HG03039 (cell line): Measurements from ENCODE around the gene NPDC1.
"Not testable (repeated sequence)": the region's sequence is repeated elsewhere in the genome, so short reads cannot be mapped to it uniquely, and the experiment has no call there.

Experiments used
- ATAC-seq: cut with Tn5 transposase; IDR thresholded peaks from one replicate; pipeline ENCODE4 v1.9.1; 2021; ENCODE audit warnings: mild to moderate bottlenecking, moderate library complexity; ENCODE audit not compliant: unreplicated experiment

The NPDC1 gene

GRCh38 chr9:137042751-137043727, 2.9 kb downstream of the NPDC1 start:
- ATAC-seq: no peak

GRCh38 chr9:137041124-137041523, 4.9 kb downstream of the NPDC1 start:
- no peak for ATAC-seq

- ATAC-seq: no peak
These were observed 5.4 kb downstream of the NPDC1 start for GRCh38 chr9:137040568-137040967.

- no peak for ATAC-seq
These were observed 6.2 kb downstream of the NPDC1 start for GRCh38 chr9:137039611-137040366.

- no peak for ATAC-seq
These were observed 7.1 kb downstream of the NPDC1 start for GRCh38 chr9:137038916-137039315.

- no peak for ATAC-seq
These were observed 8.5 kb downstream of the NPDC1 start for GRCh38 chr9:137037483-137037882.

- no peak for ATAC-seq
These were observed 8.9 kb downstream of the NPDC1 start for GRCh38 chr9:137037035-137037434.

GRCh38 chr9:137035937-137036336, 10.0 kb downstream of the NPDC1 start:
- no peak for ATAC-seq

- no peak for ATAC-seq
These were observed 10.5 kb downstream of the NPDC1 start for GRCh38 chr9:137035507-137035834.

- ATAC-seq: peak; percentile 50
These were observed 11.1 kb downstream of the NPDC1 start for GRCh38 chr9:137034709-137035506.

GRCh38 chr9:137034039-137034708, 11.8 kb downstream of the NPDC1 start:
- no peak for ATAC-seq

GRCh38 chr9:137033481-137033880, 12.5 kb downstream of the NPDC1 start:
- ATAC-seq: not testable (repeated sequence)

- ATAC-seq: no peak
These were observed 13.1 kb downstream of the NPDC1 start for GRCh38 chr9:137032858-137033257.

- no peak for ATAC-seq
These were observed 13.9 kb downstream of the NPDC1 start, which contains the start of gene FUT7 for GRCh38 chr9:137031904-137032640. Gene FUT7 (minus strand): TSS chr9:137032088. CDS start chr9:137031991, 97 bp downstream.

- ATAC-seq: no peak
These were observed 15.1 kb downstream of the NPDC1 start for GRCh38 chr9:137030538-137031527.

- no peak for ATAC-seq
These were observed 16.0 kb downstream of the NPDC1 start for GRCh38 chr9:137030006-137030405.

GRCh38 chr9:137029058-137029936, 16.7 kb downstream of the NPDC1 start:
- ATAC-seq: no peak
